ENCODE results near the gene DOP1B. TPM values are rescaled to one million over a fixed set of nuclear protein-coding genes. Genes with fewer than 3 reads are reported as not detected.

DOP1B gene
- total RNA-seq, 1 experiment from 2014 or later = 15.1 TPM

DNA sequence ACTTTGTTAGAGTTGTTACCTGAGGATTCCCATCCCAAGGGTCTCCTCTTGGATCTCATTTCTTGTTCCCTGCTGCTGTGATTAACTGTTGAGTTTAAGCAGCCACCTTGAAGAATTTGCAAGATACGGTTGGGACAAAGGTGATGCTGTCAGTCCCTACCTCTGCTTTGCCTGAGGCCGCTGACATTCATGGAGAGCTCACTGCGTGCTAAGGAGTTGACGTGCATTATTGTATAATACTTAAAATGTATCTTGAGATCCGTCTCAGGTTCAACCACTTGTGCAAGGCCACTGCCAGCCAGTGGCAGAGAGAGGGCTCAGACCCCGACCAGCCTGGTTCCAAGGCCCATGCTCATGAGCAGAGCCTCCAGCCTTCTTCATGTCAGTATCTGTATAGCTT is 14.2 kb downstream of the DOP1B start:
- H3K4me2 ChIP-seq = no peak overlapping the region
- H4K20me1 ChIP-seq (ENCODE audit: insufficient read depth) = no peaks in the 10 kb centered on the region
- no peaks in the 10 kb centered on the region for H3K36me3 ChIP-seq (ENCODE audit: low read depth)
- H3K9me3 ChIP-seq (ENCODE audit: insufficient read depth, low read depth) = no peaks in the 10 kb centered on the region
- TF ChIP-seq EZH2 (IDR thresholded peaks at IDR 0.05; ENCODE audit: low read depth) = no peak
- TF ChIP-seq, protein P1, sequence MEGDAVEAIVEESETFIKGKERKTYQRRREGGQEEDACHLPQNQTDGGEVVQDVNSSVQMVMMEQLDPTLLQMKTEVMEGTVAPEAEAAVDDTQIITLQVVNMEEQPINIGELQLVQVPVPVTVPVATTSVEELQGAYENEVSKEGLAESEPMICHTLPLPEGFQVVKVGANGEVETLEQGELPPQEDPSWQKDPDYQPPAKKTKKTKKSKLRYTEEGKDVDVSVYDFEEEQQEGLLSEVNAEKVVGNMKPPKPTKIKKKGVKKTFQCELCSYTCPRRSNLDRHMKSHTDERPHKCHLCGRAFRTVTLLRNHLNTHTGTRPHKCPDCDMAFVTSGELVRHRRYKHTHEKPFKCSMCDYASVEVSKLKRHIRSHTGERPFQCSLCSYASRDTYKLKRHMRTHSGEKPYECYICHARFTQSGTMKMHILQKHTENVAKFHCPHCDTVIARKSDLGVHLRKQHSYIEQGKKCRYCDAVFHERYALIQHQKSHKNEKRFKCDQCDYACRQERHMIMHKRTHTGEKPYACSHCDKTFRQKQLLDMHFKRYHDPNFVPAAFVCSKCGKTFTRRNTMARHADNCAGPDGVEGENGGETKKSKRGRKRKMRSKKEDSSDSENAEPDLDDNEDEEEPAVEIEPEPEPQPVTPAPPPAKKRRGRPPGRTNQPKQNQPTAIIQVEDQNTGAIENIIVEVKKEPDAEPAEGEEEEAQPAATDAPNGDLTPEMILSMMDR (conservative IDR thresholded peaks at IDR 0.05) = no peak
- no peak overlapping the region for H3K4me3 ChIP-seq
- DNase-seq = no peak
- no peaks in the 10 kb centered on the region for H3K79me2 ChIP-seq (ENCODE audit: low read depth)
- ChIA-PET POLR2A (ENCODE audit: unreplicated experiment) (no interaction called here), CTCF (no interaction called here)
- intact Hi-C loops (cut with micrococcal nuclease; ENCODE audit: unreplicated experiment) = no loop called here
- no TSS peak for BruUV-seq (replicated peaks)
- H3F3A ChIP-seq (ENCODE audit: insufficient read depth, low read depth) = no peaks in the 10 kb centered on the region
- H2AFZ ChIP-seq = no peak overlapping the region
- H3K27me3 ChIP-seq (ENCODE audit: insufficient read depth, low read depth) = no peaks in the 10 kb centered on the region
- no peaks in the 10 kb centered on the region for H3K9me2 ChIP-seq (ENCODE audit: insufficient read depth)
- H3K4me1 ChIP-seq (replicated peaks; ENCODE audit: insufficient read depth) = no peaks in the 10 kb centered on the region
- no peak overlapping the region for H3K27ac ChIP-seq

- BruUV-seq (replicated peaks) = no TSS peak
- intact Hi-C loops (cut with micrococcal nuclease; ENCODE audit: unreplicated experiment) = no loop called here
- no peak overlapping the region for H3K27ac ChIP-seq
- H3K27me3 ChIP-seq (ENCODE audit: insufficient read depth, low read depth) = no peaks in the 10 kb centered on the region
- DNase-seq = no peak
- H4K20me1 ChIP-seq (ENCODE audit: insufficient read depth) = no peaks in the 10 kb centered on the region
- H3K9me3 ChIP-seq (ENCODE audit: insufficient read depth, low read depth) = no peaks in the 10 kb centered on the region
- H2AFZ ChIP-seq = no peak overlapping the region
- H3K4me3 ChIP-seq = no peak overlapping the region
- CTCF ChIA-PET = no interaction called here
- no peaks in the 10 kb centered on the region for H3K9me2 ChIP-seq (ENCODE audit: insufficient read depth)
- no peaks in the 10 kb centered on the region for H3F3A ChIP-seq (ENCODE audit: insufficient read depth, low read depth)
- no peaks in the 10 kb centered on the region for H3K36me3 ChIP-seq (ENCODE audit: low read depth)
- TF ChIP-seq EZH2 (IDR thresholded peaks at IDR 0.05; ENCODE audit: low read depth) = no peak
- TF ChIP-seq, protein P1 (conservative IDR thresholded peaks at IDR 0.05) = no peak
- POLR2A ChIA-PET (ENCODE audit: unreplicated experiment) = no interaction called here
- no peaks in the 10 kb centered on the region for H3K79me2 ChIP-seq (ENCODE audit: low read depth)
- no peaks in the 10 kb centered on the region for H3K4me1 ChIP-seq (replicated peaks; ENCODE audit: insufficient read depth)
- H3K4me2 ChIP-seq = no peak overlapping the region
Measured at GRCh38 chr21:36171336-36171735, 14.7 kb downstream of the DOP1B start.

DNA sequence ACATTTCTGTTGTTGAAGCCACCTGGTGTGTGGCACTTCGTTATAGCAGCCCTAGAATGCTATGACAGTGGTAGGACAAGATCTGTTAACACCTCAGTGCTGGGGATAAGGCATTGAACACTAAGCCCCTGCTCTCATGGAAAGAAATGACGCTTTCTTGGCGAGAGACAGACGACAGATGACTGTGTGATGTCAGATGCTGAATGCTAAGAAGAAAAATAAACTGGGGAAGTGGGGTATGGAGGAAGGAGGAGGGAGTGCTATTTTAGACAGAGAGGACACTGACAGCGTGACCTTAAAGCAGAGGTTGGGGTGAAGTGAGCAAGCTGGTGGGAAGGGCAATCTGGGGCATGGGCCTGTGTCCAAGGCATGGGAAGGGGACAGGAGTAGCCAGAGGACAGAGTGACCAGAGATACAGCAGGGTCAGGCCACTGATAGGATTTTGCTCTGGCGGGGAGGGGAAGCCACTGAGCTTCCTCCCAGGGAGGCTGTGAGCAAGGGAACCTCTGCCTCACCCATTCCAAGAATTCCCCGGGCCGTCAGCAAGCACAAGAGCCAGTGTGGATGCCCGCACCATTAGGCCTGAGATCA is 15.2 kb downstream of the DOP1B start:
- H3K27ac ChIP-seq = no peak overlapping the region
- H3F3A ChIP-seq (ENCODE audit: insufficient read depth, low read depth) = no peaks in the 10 kb centered on the region
- intact Hi-C loops (cut with micrococcal nuclease; ENCODE audit: unreplicated experiment) = no loop called here
- H3K9me3 ChIP-seq (ENCODE audit: insufficient read depth, low read depth) = no peaks in the 10 kb centered on the region
- H3K79me2 ChIP-seq (ENCODE audit: low read depth) = no peaks in the 10 kb centered on the region
- DNase-seq = no peak
- POLR2A ChIA-PET (ENCODE audit: unreplicated experiment) = no interaction called here
- H3K36me3 ChIP-seq (ENCODE audit: low read depth) = no peaks in the 10 kb centered on the region
- BruUV-seq (replicated peaks) = no TSS peak
- no peaks in the 10 kb centered on the region for H4K20me1 ChIP-seq (ENCODE audit: insufficient read depth)
- no peak overlapping the region for H3K4me3 ChIP-seq
- no peaks in the 10 kb centered on the region for H3K4me1 ChIP-seq (replicated peaks; ENCODE audit: insufficient read depth)
- CTCF ChIA-PET = no interaction called here
- H2AFZ ChIP-seq = no peak overlapping the region
- no peaks in the 10 kb centered on the region for H3K9me2 ChIP-seq (ENCODE audit: insufficient read depth)
- TF ChIP-seq EZH2 (IDR thresholded peaks at IDR 0.05; ENCODE audit: low read depth) = no peak
- TF ChIP-seq, protein P1 (conservative IDR thresholded peaks at IDR 0.05) = no peak
- H3K27me3 ChIP-seq (ENCODE audit: insufficient read depth, low read depth) = no peaks in the 10 kb centered on the region
- no peak overlapping the region for H3K4me2 ChIP-seq

All from PC-9 (cell line).